MM.1S (cell line): Measurements from ENCODE around the gene CNNM3.

Experiments used
- CTCF ChIP-seq: fragments of 300-600 bp; sonication (generic); IDR thresholded peaks from 2 replicates; pipeline ENCODE4 v1.5.1; 2016; ENCODE audit warnings: antibody characterized with exemption, low read length, mixed read lengths
- EZH2 ChIP-seq: fragments of 300-600 bp; sonication (generic); optimal IDR thresholded peaks from 2 replicates; pipeline ENCODE3; 2017; ENCODE audit warnings: low read depth, mild to moderate bottlenecking, antibody characterized with exemption, low read length, mixed read lengths
- EZH2phosphoT487 ChIP-seq: fragments of 300-600 bp; sonication (generic); IDR thresholded peaks from 2 replicates; pipeline ENCODE4 v1.6.1; 2018; ENCODE audit warnings: antibody characterized with exemption, low read length

- no peak for TF ChIP-seq CTCF
- no peak for TF ChIP-seq EZH2phosphoT487
- TF ChIP-seq EZH2 = no peak
These were observed 11.1 kb upstream of the CNNM3 start for GRCh38 chr2:96804986-96805385.
